Calu3 (cell line): ENCODE results near the gene CCDC148. TPM values are rescaled to one million over a fixed set of nuclear protein-coding genes. Genes with fewer than 3 reads are reported as not detected.
"Not testable (repeated sequence)": the region's sequence is repeated elsewhere in the genome, so short reads cannot be mapped to it uniquely, and the experiment has no call there.

Experiments used
- BruUV-seq: library from RNA; stranded (reverse); fragments of 400-500 nt; replicated peaks from 2 replicates; lab custom pipeline; 2021; lab: Mats Ljungman, UMichigan
- CTCF ChIA-PET: fragments of 300-600 bp; sonication (Branson Sonifier 250); formaldehyde crosslinking; loops from one replicate; lab custom pipeline; 2022; ENCODE audit warnings: antibody characterized with exemption; lab: Charles Lee
- DNase-seq: peaks from one replicate; pipeline ENCODE4 v3.0.0; 2022
- H3K27ac Mint-ChIP-seq: one replicate; pipeline ENCODE4 v1.8.0; 2022; ENCODE audit warnings: mixed read lengths; ENCODE audit not compliant: unreplicated experiment
- H3K27me3 Mint-ChIP-seq: one replicate; pipeline ENCODE4 v1.8.0; 2022; ENCODE audit warnings: mixed read lengths; ENCODE audit not compliant: unreplicated experiment
- H3K36me3 Mint-ChIP-seq: one replicate; pipeline ENCODE4 v1.8.0; 2022; ENCODE audit warnings: mild to moderate bottlenecking, moderate library complexity, mixed read lengths; ENCODE audit not compliant: insufficient read depth, unreplicated experiment
- H3K4me1 Mint-ChIP-seq: one replicate; pipeline ENCODE4 v1.8.0; 2022; ENCODE audit warnings: mild to moderate bottlenecking, low read depth, mixed read lengths; ENCODE audit not compliant: unreplicated experiment
- H3K4me3 Mint-ChIP-seq: one replicate; pipeline ENCODE4 v1.8.0; 2022; ENCODE audit warnings: mild to moderate bottlenecking, low read depth, moderate library complexity, mixed read lengths; ENCODE audit not compliant: unreplicated experiment
- H3K9me3 Mint-ChIP-seq: one replicate; pipeline ENCODE4 v1.8.0; 2022; ENCODE audit warnings: low read depth, mixed read lengths; ENCODE audit not compliant: unreplicated experiment
- intact Hi-C: fragments of 100-400 bp; cut with micrococcal nuclease; formaldehyde crosslinking; loops from one replicate; pipeline ENCODE4 v1.10.0; 2022; ENCODE audit not compliant: unreplicated experiment
- total RNA-seq: library from RNA; stranded (reverse); gene quantifications from 2 replicates; pipeline ENCODE4 v1.2.3, GENCODE V29; 2022
- TF ChIP-seq, protein P1 (sequence below): fragments of 200-600 bp; IDR thresholded peaks from one replicate; pipeline ENCODE4 v1.8.0; 2022; ENCODE audit warnings: antibody characterized with exemption; ENCODE audit not compliant: unreplicated experiment

CCDC148 gene
- total RNA-seq, 1 experiment from 2014 or later, result 5.1 TPM

DNA sequence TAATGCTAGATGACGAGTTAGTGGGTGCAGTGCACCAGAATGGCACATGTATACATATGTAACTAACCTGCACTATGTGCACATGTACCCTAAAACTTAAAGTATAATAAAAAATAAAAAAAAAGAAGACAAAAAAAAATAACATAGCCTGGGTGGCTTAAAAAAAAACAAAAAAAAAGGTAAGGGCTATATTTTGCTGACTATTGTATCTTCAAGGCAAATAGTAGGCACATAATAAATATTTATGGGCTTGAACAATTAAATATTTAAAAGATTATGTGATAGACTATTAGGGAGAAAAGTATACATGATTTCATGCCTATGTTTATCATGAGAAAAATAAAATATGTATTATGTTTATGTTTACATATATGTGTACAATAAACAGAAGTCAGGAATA, 99.4 kb downstream of the CCDC148 start:
- BruUV-seq, result no TSS peak
- peaks cover 18% of the 10 kb centered on the region for H3K4me1 Mint-ChIP-seq
- H3K9me3 Mint-ChIP-seq, result peaks cover 8% of the 10 kb centered on the region
- no peak overlapping the region for H3K27ac Mint-ChIP-seq
- TF ChIP-seq, protein P1, sequence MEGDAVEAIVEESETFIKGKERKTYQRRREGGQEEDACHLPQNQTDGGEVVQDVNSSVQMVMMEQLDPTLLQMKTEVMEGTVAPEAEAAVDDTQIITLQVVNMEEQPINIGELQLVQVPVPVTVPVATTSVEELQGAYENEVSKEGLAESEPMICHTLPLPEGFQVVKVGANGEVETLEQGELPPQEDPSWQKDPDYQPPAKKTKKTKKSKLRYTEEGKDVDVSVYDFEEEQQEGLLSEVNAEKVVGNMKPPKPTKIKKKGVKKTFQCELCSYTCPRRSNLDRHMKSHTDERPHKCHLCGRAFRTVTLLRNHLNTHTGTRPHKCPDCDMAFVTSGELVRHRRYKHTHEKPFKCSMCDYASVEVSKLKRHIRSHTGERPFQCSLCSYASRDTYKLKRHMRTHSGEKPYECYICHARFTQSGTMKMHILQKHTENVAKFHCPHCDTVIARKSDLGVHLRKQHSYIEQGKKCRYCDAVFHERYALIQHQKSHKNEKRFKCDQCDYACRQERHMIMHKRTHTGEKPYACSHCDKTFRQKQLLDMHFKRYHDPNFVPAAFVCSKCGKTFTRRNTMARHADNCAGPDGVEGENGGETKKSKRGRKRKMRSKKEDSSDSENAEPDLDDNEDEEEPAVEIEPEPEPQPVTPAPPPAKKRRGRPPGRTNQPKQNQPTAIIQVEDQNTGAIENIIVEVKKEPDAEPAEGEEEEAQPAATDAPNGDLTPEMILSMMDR, result no peak
- H3K36me3 Mint-ChIP-seq, result no peaks in the 10 kb centered on the region
- no peak for DNase-seq
- no peak overlapping the region for H3K4me3 Mint-ChIP-seq
- CTCF ChIA-PET, result no interaction called here
- intact Hi-C loops, result no loop called here
- H3K27me3 Mint-ChIP-seq, result no peaks in the 10 kb centered on the region

GRCh38 chr2:158351466-158351816, 105.1 kb downstream of the CCDC148 start:
- H3K4me1 Mint-ChIP-seq, CTCF ChIA-PET: not testable (repeated sequence)

GRCh38 chr2:158350751-158351465, 105.6 kb downstream of the CCDC148 start:
- intact Hi-C loops, H3K4me1 Mint-ChIP-seq, H3K36me3 Mint-ChIP-seq, H3K27me3 Mint-ChIP-seq, H3K27ac Mint-ChIP-seq, CTCF ChIA-PET, DNase-seq, H3K9me3 Mint-ChIP-seq, H3K4me3 Mint-ChIP-seq, BruUV-seq: not testable (repeated sequence)

More at GRCh38 chr2:158351466-158351816, 105.1 kb downstream of the CCDC148 start:
- DNase-seq, BruUV-seq, H3K27me3 Mint-ChIP-seq, H3K36me3 Mint-ChIP-seq, H3K9me3 Mint-ChIP-seq, H3K27ac Mint-ChIP-seq, intact Hi-C loops, H3K4me3 Mint-ChIP-seq: not testable (repeated sequence)

GRCh38 chr2:158346032-158346431, 110.5 kb downstream of the CCDC148 start:
- H3K4me3 Mint-ChIP-seq, result no peak overlapping the region
- CTCF ChIA-PET, result no interaction called here
- no peaks in the 10 kb centered on the region for H3K9me3 Mint-ChIP-seq
- intact Hi-C loops, result no loop called here
- H3K27me3 Mint-ChIP-seq, result no peaks in the 10 kb centered on the region
- TF ChIP-seq, protein P1, result no peak
- no peak overlapping the region for H3K27ac Mint-ChIP-seq
- DNase-seq, result no peak
- no peaks in the 10 kb centered on the region for H3K36me3 Mint-ChIP-seq
- no TSS peak for BruUV-seq
- no peaks in the 10 kb centered on the region for H3K4me1 Mint-ChIP-seq

DNA sequence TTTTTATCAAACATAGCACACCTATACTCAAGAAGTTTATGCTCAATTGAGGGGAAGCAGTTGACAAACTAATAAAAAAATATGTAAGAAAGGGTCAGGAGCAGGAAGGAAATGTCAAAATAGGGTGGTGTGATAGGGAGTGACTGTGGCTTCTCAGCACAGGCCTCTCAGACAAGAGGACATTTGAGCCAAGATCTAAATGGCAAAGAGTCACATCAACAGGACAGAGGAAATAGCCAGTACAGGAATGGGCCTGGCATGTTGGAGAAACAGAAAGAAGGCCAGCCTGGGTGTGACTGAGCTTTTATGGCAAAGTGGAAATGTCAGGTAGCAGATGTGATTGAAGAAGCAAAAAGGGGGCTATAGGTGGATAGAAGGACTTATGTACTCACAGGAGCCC, 117.0 kb downstream of the CCDC148 start:
- DNase-seq, result no peak
- no TSS peak for BruUV-seq
- TF ChIP-seq, protein P1, result no peak
- H3K27me3 Mint-ChIP-seq, result no peaks in the 10 kb centered on the region
- H3K4me1 Mint-ChIP-seq, result no peaks in the 10 kb centered on the region
- CTCF ChIA-PET, result no interaction called here
- H3K27ac Mint-ChIP-seq, result no peak overlapping the region
- no peaks in the 10 kb centered on the region for H3K36me3 Mint-ChIP-seq
- intact Hi-C loops, result no loop called here
- no peak overlapping the region for H3K4me3 Mint-ChIP-seq
- H3K9me3 Mint-ChIP-seq, result no peaks in the 10 kb centered on the region
